ENCODE data around the gene TCP1. TPM values are rescaled to one million over a fixed set of nuclear protein-coding genes. Genes with fewer than 3 reads are reported as not detected.
A peak's percentile ranks its signal among the peaks of the same experiment; 100 is the strongest.

The TCP1 gene
- total and polyA plus RNA-seq, 9 donors, result 83.5 to 237 (median 162) TPM

- Histone ChIP-seq H3K4me3 (no peak overlapping the region), H3K27ac (no peak overlapping the region), H3K36me3 (no peaks in the 10 kb centered on the region), H3K27me3 (no peaks in the 10 kb centered on the region), H3K9me3 (no peaks in the 10 kb centered on the region), H3K4me1 (ENCODE audit: insufficient read depth) (peaks cover 9% of the 10 kb centered on the region)
- no peak for DNase-seq
- intact Hi-C loops (cut with DNase I), result no loop called here
- TF ChIP-seq POLR2A (IDR thresholded peaks at IDR 0.05) (no peak), EP300 (IDR thresholded peaks at IDR 0.05) (no peak)
- TF ChIP-seq, protein P1, sequence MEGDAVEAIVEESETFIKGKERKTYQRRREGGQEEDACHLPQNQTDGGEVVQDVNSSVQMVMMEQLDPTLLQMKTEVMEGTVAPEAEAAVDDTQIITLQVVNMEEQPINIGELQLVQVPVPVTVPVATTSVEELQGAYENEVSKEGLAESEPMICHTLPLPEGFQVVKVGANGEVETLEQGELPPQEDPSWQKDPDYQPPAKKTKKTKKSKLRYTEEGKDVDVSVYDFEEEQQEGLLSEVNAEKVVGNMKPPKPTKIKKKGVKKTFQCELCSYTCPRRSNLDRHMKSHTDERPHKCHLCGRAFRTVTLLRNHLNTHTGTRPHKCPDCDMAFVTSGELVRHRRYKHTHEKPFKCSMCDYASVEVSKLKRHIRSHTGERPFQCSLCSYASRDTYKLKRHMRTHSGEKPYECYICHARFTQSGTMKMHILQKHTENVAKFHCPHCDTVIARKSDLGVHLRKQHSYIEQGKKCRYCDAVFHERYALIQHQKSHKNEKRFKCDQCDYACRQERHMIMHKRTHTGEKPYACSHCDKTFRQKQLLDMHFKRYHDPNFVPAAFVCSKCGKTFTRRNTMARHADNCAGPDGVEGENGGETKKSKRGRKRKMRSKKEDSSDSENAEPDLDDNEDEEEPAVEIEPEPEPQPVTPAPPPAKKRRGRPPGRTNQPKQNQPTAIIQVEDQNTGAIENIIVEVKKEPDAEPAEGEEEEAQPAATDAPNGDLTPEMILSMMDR (IDR thresholded peaks at IDR 0.05), result no peak
Observed at GRCh38 chr6:159766906-159767305, 22.5 kb downstream of the TCP1 start.

GRCh38 chr6:159762681-159763293 is 26.6 kb downstream of the TCP1 start:
- intact Hi-C loops (cut with DNase I), result loop anchor here in 2 of 4 donors (2.0 to 5.0 kb wide), 2 partner anchors 26 to 70 kb away; partner anchors contain the start of genes SOD2 (in 1 of the 2) and TCP1 (in 1 of the 2)
- no peaks in the 10 kb centered on the region for H3K27me3 ChIP-seq
- H3K36me3 ChIP-seq, result no peaks in the 10 kb centered on the region
- TF ChIP-seq POLR2A (IDR thresholded peaks at IDR 0.05) (no peak), EP300 (IDR thresholded peaks at IDR 0.05) (no peak)
- TF ChIP-seq, protein P1 (IDR thresholded peaks at IDR 0.05), result no peak
- 11 to 15% (median 12%) methylated on average over 16 of the region's 16 CpGs for WGBS, 3 donors
- peaks cover 12% of the 10 kb centered on the region for H3K4me1 ChIP-seq (ENCODE audit: insufficient read depth)
- H3K9me3 ChIP-seq, result no peaks in the 10 kb centered on the region
- DNase-seq, result peak in 2 of 5 donors; percentile 35 to 53
- H3K4me3 ChIP-seq, result peak overlapping the region; percentile 86
- H3K27ac ChIP-seq, result peak overlapping the region; percentile 98 to 100

DNA sequence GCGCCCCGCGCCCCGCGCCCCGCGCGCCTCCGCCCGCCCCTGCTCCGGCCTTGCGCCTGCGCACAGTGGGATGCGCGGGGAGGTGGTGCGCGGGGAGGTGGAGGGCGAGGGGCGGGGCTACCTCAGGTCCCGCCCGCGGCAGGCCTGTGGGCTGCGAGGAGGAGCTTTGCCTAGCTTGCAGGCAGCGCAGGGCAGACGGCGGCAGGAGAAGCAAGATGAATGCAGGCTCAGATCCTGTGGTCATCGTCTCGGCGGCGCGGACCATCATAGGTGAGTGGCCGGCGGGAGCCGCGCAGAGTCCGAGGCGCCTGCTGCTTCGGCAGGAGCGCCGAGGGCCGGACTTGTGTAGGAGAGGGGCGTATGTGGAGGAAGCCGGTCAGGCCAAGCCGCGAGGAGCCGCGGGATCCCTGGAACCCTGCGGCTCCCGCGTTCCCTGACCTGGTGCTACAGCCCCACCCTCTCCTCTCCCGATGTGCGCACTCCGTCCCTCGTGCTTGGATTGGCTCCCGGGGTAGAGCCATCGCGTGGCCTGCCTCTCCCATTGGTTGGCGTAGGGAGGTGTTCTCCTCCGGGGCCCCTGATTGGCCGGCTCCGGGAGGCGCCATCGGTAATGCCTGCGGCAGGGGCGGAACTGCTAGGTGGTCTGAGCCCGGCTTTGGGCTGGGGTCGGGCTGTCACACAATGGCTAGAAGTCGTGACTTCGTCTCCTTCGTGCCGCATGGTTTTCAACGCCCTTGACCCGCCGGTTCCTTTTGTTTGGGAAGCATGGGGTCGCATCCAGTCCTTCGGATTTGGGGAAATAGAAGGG is 27.3 kb downstream of the TCP1 start, which contains the start of gene ACAT2:
ACAT2 (plus strand) TSS at position 173 of the 808 bp plus-strand sequence; CDS start at position 216, 43 bp downstream.
- intact Hi-C loops (cut with DNase I), result loop anchor here in 2 of 4 donors (2.0 to 5.0 kb wide), 2 partner anchors 27 to 70 kb away; partner anchors contain the start of genes SOD2 (in 1 of the 2) and TCP1 (in 1 of the 2)
- H3K4me1 ChIP-seq (ENCODE audit: insufficient read depth), result peaks cover 12% of the 10 kb centered on the region
- H3K4me3 ChIP-seq, result peak within 1 kb of the TSS; percentile 86
- TF ChIP-seq EP300 (IDR thresholded peaks at IDR 0.05) (peak; percentile 36), POLR2A (IDR thresholded peaks at IDR 0.05) (peak; percentile 69)
- TF ChIP-seq, protein P1 (IDR thresholded peaks at IDR 0.05), result peak in 1 of 3 donors; percentile 33
- WGBS, 3 donors, result 0 to 1% (median 0%) methylated on average over 56 to 76 of the region's 76 CpGs
- H3K9me3 ChIP-seq, result no peaks in the 10 kb centered on the region
- H3K27me3 ChIP-seq, result no peaks in the 10 kb centered on the region
- H3K36me3 ChIP-seq, result no peaks in the 10 kb centered on the region
- peak; percentile 95 to 97 (median 96) for DNase-seq
- peak within 1 kb of the TSS; percentile 98 to 100 for H3K27ac ChIP-seq

GRCh38 chr6:159761129-159761872 is 28.1 kb downstream of the TCP1 start:
- 2 to 13% (median 2%) methylated on average over 41 to 45 of the region's 45 CpGs for WGBS, 3 donors
- Histone ChIP-seq H3K4me1 (ENCODE audit: insufficient read depth) (peaks cover 12% of the 10 kb centered on the region), H3K4me3 (peak overlapping the region; percentile 86), H3K27ac (peak overlapping the region; percentile 98 to 100), H3K9me3 (no peaks in the 10 kb centered on the region), H3K27me3 (no peaks in the 10 kb centered on the region), H3K36me3 (no peaks in the 10 kb centered on the region)
- intact Hi-C loops (cut with DNase I), result loop anchor here in 1 of 4 donors (5.0 kb wide), 1 partner anchor 69 kb away; the partner anchor contains the start of gene SOD2
- TF ChIP-seq POLR2A (IDR thresholded peaks at IDR 0.05) (no peak), EP300 (IDR thresholded peaks at IDR 0.05) (no peak)
- TF ChIP-seq, protein P1 (IDR thresholded peaks at IDR 0.05), result no peak
- DNase-seq, result peak in 3 of 5 donors; percentile 27 to 41 (median 38)
